Small intestine (tissue), 7 donors: ENCODE results near the gene CACNA1S. TPM values are rescaled to one million over a fixed set of nuclear protein-coding genes. Genes with fewer than 3 reads are reported as not detected.

Source experiments
- DNase-seq, 2 donors: peaks; one replicate each; pipeline versions ENCODE4 v3.0.0 to v3.0.0-alpha.2; 2013
- FAIRE-seq: peaks from 2 replicates; lab custom pipeline; 2012; peaks lifted over from hg19 to GRCh38; lab: Jason Lieb, UNC
- H3K27ac ChIP-seq, 3 donors: one replicate each; pipeline ENCODE4 v1.5.1; 2013; ENCODE audit warnings: low read length in 2 of 3, mild to moderate bottlenecking in 2 of 3, control low read depth in 1 of 3, inconsistent platforms in 1 of 3, low read depth in 1 of 3, moderate library complexity in 1 of 3
- H3K27me3 ChIP-seq, 3 donors: one replicate each; pipeline ENCODE4 v1.6.1; 2013; ENCODE audit warnings: low read length in 3 of 3, inconsistent platforms in 1 of 3; ENCODE audit not compliant: control insufficient read depth in 3 of 3, insufficient read depth in 3 of 3
- H3K36me3 ChIP-seq, 3 donors: one replicate each; pipeline ENCODE4 v1.6.1; 2013; ENCODE audit warnings: low read length in 3 of 3, inconsistent platforms in 1 of 3, low read depth in 1 of 3, mild to moderate bottlenecking in 1 of 3, moderate library complexity in 1 of 3; ENCODE audit not compliant: control insufficient read depth in 3 of 3, insufficient read depth in 2 of 3
- H3K4me1 ChIP-seq, 3 donors: one replicate each; pipeline ENCODE4 v1.6.1; 2013; ENCODE audit warnings: low read length in 2 of 3, inconsistent platforms in 1 of 3, low read depth in 1 of 3, mild to moderate bottlenecking in 1 of 3, moderate library complexity in 1 of 3; ENCODE audit not compliant: control insufficient read depth in 3 of 3, insufficient read depth in 2 of 3
- H3K4me3 ChIP-seq, 3 donors: one replicate each; pipeline ENCODE4 v1.5.1; 2013; ENCODE audit warnings: low read length in 3 of 3, control low read depth in 1 of 3, inconsistent platforms in 1 of 3, low read depth in 1 of 3, mild to moderate bottlenecking in 1 of 3, moderate library complexity in 1 of 3
- H3K9me3 ChIP-seq, 2 donors: one replicate each; pipeline ENCODE4 v1.6.1; 2013; ENCODE audit warnings: low read depth in 1 of 2, low read length in 1 of 2; ENCODE audit not compliant: control insufficient read depth in 2 of 2, insufficient read depth in 1 of 2
- WGBS, 3 donors: extraction: QIAGEN DNeasy Blood & Tissue Kit; methylation state at CpG; one replicate each; pipeline ENCODE4 v1.1.7; 2013; 5-methylcytosine and 5-hydroxymethylcytosine counted together
- polyA plus RNA-seq, 4 donors: library from polyadenylated mRNA; stranded (reverse) in 3 of 4; unstranded in 1 of 4; fragments of 200-250 nt in 3 of 4; fragments of 120-200 nt in 1 of 4; gene quantifications; one replicate each; pipeline versions ENCODE4 v1.2.1 to v1.2.3, GENCODE V29; 2013
- donor health status: healthy with polysubstance abuse.
- donor health status: control.
- donor health status: control.
- donor health status: Bipolar disorder and iron deficiency.
- donor health status: healthy.

The CACNA1S gene
- polyA plus RNA-seq, 4 donors: 0.01 to 0.24 TPM; not detected in 2

- Histone ChIP-seq H3K27me3 (no peaks in the 10 kb centered on the region), H3K9me3 (no peaks in the 10 kb centered on the region), H3K36me3 (peaks cover 0 to 50% (median 0%) of the 10 kb centered on the region in 3 donors), H3K4me1 (peaks cover 0 to 2% (median 0%) of the 10 kb centered on the region in 3 donors), H3K4me3 (no peak overlapping the region), H3K27ac (no peak overlapping the region)
- peak; percentile 46 to 61 for DNase-seq
- 48 to 70% (median 55%) methylated on average over 4 of the region's 4 CpGs for WGBS, 3 donors
- FAIRE-seq: no peak
Measured at GRCh38 chr1:201149400-201149799, 37.2 kb upstream of the CACNA1S start.

DNA sequence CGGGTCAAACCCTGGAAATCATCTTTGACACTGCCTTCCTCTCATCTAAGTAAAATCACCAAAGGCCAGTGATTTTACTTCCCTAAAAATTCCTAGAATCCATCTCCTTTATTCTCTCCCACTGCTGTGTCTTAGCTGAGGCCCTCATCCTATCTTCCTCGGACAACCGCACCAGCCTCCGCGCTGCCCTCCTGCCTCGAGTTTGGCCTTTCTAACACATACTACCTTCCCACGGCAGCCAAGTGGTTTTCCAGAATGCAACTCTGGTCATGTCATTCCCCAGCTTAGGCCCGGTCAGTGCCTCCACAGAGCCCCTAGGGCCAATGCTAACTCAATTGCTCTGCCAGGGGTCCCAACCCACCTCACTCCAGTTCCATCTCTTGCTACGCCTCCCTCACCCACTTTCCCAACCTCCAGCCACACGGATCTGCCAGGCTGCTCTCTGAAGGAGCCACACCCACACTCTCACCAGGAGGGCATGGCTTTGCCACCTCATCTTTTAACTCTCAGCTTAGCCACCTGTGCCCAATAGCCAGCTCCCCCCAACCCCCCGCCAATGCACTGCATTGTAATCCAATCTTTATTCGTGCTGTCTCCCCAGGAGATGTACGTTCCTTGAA lies 35.3 kb upstream of the CACNA1S start:
- no peaks in the 10 kb centered on the region for H3K27me3 ChIP-seq
- H3K4me3 ChIP-seq: no peak overlapping the region
- no peaks in the 10 kb centered on the region for H3K9me3 ChIP-seq
- WGBS, 3 donors: 84 to 93% (median 88%) methylated on average over 12 to 13 of the region's 13 CpGs
- DNase-seq: no peak
- no peaks in the 10 kb centered on the region for H3K4me1 ChIP-seq
- H3K36me3 ChIP-seq: peaks cover 0 to 69% (median 3%) of the 10 kb centered on the region in 3 donors
- no peak for FAIRE-seq
- no peak overlapping the region for H3K27ac ChIP-seq

- no peaks in the 10 kb centered on the region for H3K4me1 ChIP-seq
Measured at GRCh38 chr1:201146626-201147390, 34.6 kb upstream of the CACNA1S start.

DNA sequence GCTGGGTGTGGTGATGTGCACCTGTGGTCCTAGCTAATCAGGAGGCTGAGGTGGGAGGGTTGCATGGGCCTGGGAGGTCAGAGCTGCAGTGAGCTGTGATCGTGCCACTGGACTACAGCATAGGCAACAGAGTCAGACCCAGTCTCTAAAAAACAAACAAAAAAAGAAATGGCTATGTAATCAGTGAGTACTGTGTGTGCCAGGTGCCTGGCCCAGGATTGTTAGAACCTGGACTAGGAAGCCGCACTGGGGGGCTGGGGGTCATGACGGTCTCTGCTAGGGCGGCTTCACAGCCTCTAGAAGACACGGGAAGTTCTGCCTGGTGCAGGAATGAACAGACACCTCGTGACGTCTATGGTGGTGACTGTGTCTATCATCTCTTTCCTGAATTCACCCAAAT lies 33.6 kb upstream of the CACNA1S start:
- no peaks in the 10 kb centered on the region for H3K9me3 ChIP-seq
- peaks cover 0 to 80% (median 3%) of the 10 kb centered on the region in 3 donors for H3K36me3 ChIP-seq
- DNase-seq (no peak), FAIRE-seq (no peak)
- no peak overlapping the region for H3K4me3 ChIP-seq
- no peaks in the 10 kb centered on the region for H3K27me3 ChIP-seq
- no peaks in the 10 kb centered on the region for H3K4me1 ChIP-seq
- H3K27ac ChIP-seq: no peak overlapping the region
- WGBS, 3 donors: 88 to 97% (median 93%) methylated on average over 7 of the region's 7 CpGs

More at GRCh38 chr1:201146626-201147390, 34.6 kb upstream of the CACNA1S start:
- no peak for FAIRE-seq
- H3K9me3 ChIP-seq: no peaks in the 10 kb centered on the region
- no peak overlapping the region for H3K27ac ChIP-seq
- H3K27me3 ChIP-seq: no peaks in the 10 kb centered on the region
- H3K4me3 ChIP-seq: no peak overlapping the region
- 87 to 90% (median 88%) methylated on average over 17 of the region's 17 CpGs for WGBS, 3 donors
- DNase-seq: no peak
- H3K36me3 ChIP-seq: peaks cover 0 to 74% (median 3%) of the 10 kb centered on the region in 3 donors

- Histone ChIP-seq H3K9me3 (no peaks in the 10 kb centered on the region), H3K4me3 (no peak overlapping the region), H3K27ac (no peak overlapping the region), H3K27me3 (no peaks in the 10 kb centered on the region), H3K36me3 (peaks cover 0 to 84% (median 3%) of the 10 kb centered on the region in 3 donors), H3K4me1 (no peaks in the 10 kb centered on the region)
- no peak for DNase-seq
- no peak for FAIRE-seq
- whole genome bisulfite sequencing, 3 donors: 87 to 92% (median 88%) methylated on average over 3 of the region's 3 CpGs
Measured at GRCh38 chr1:201145132-201145531, 32.9 kb upstream of the CACNA1S start.

DNA sequence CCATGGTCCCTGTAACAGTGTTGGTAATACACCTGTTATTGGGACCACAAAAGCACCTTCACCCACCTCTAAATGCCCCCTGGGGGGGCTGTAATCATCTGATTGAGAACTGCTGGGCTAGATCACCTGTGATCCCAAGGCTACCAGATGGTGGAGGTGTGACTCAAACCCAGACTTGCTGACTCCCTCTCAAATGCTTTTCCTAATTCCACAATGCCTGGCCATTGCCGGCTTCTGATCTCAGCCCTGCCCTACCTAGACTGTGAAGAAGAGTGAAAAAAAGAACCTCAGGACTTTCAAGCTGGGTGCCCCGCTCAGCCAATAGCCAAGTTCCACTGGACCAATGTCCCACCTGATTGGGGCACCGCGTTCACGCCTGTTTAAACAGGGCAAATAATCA lies 32.5 kb upstream of the CACNA1S start:
- H3K9me3 ChIP-seq: no peaks in the 10 kb centered on the region
- FAIRE-seq (no peak), DNase-seq (no peak)
- peaks cover 0 to 89% (median 3%) of the 10 kb centered on the region in 3 donors for H3K36me3 ChIP-seq
- H3K4me3 ChIP-seq: no peak overlapping the region
- 73 to 81% (median 76%) methylated on average over 5 of the region's 5 CpGs for WGBS, 3 donors
- H3K4me1 ChIP-seq: no peaks in the 10 kb centered on the region
- no peaks in the 10 kb centered on the region for H3K27me3 ChIP-seq
- H3K27ac ChIP-seq: no peak overlapping the region

DNA sequence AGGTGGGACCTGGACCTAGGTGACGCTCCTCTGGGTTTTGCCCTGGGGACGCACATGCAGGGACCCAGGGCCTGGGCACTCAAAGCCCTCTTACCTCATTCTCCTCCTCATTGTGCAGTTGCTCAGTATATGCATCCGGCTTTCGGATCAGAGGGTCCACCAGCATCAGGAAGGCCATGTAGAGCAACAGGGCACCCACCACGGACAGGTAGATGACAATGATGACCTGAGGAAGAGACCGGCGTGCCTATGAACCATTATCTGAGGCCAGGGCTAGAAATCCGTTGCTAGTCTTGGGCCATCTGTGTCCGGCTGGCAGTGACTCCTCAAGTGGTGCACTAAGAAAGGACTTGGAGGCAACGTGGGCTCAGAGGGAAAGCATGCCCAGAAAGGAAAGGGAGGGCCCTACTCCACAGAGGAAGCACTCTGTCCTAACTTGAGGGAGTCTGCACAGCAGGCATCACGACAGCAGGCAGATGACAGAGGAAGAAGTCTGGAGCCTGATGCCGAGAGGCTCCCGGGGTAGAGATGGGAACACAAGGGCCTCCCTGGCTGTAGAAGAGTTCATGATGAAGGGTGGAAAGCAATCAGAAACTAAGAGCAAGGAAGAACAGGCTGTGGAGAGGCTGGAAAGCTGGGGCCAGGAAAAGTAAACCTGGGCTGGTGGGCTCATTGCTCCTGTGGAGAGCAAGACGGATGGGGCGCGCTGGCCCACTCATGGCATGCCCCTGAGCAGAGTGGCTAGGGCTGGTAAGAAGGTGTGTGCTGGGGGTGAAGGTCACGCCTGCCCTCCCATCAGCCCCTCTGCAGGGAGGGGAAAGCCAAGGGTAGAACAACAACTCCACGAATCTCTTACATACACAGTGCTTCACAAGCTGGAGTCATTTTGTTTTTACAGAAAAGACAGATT lies 31.8 kb upstream of the CACNA1S start:
- Histone ChIP-seq H3K9me3 (no peaks in the 10 kb centered on the region), H3K27ac (no peak overlapping the region), H3K4me1 (no peaks in the 10 kb centered on the region), H3K27me3 (no peaks in the 10 kb centered on the region), H3K4me3 (no peak overlapping the region), H3K36me3 (peaks cover 0 to 96% (median 3%) of the 10 kb centered on the region in 3 donors)
- 85 to 93% (median 89%) methylated on average over 18 of the region's 18 CpGs for WGBS, 3 donors
- no peak for FAIRE-seq
- no peak for DNase-seq
